Endothelial cell of hepatic sinusoid (primary cell): ENCODE results near the gene ZFP82.

Source experiments
- in situ Hi-C: cut with HindIII; loops from 2 replicates; pipeline ENCODE4 v1.10.0; 2017; ENCODE audit warnings: low sequenced_read_pairs

ZFP82 gene

DNA sequence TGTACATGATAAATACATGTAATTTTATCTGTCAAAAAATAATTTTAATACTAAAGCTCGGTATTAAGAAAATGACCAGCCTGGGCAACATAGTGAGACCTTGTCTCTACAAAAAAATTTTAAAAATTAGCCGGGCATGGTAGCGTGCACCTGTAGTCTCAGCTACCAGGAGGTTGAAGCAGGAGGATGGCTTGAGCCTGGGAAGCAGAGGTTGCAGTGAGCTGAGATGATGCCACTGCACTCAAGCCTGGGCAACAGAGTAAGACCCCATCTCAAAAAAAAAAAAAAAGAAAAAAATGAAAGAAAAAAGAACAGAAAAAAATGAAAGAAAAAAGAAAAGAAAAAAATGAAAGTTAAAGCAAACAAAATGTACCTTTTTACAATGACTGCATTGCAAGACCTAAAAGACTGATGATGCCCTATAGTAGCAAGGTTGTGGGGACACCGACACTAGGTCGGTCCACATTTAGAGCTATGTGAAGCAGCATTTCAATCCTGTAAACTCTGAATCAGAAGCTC is 44.7 kb downstream of the ZFP82 start:
- in situ Hi-C loops = no loop called here

DNA sequence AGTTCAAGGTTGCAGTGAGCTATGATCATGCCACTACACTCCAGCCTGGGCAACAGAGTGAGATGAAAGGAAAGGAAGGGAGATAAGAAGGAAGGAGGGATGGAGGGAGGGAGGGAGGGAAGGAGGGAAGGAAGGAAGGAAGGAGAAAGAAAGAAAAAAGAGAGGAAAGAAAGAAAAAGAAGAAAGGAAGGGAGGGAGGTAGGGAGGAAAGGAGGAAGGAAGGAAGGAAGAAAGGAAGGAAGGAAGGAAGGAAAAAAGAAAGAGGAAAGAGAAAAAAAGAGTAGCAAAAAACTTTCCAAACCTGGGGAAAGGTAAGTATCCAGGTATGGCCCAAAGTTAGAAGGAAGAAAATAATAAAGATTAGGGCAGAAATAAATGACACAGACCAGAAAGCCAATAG is 46.6 kb downstream of the ZFP82 start:
- in situ Hi-C loops = no loop called here

DNA sequence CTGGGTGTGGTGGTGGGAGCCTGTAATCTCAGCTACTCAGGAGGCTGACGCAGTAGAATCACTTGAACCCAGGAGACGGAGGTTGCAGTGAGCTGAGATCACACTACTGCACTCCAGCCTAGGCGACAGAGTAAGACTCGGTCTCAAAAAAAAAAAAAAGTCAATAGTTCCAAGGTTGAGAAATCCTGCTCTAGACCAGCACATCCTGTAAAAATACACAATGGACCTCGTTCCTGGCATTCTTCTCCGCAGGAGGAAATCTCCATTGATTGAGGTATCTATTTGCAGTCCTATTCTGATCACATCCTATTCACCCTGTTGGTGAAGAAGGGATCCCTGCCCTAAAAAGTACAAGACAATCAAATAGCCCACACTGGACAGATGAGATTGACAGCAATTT is 54.6 kb downstream of the ZFP82 start:
- in situ Hi-C loops = no loop called here
